Measurements from ENCODE around the gene CCDC15. TPM values are rescaled to one million over a fixed set of nuclear protein-coding genes. Genes with fewer than 3 reads are reported as not detected.

Gene CCDC15
- total RNA-seq, 1 experiment from 2014 or later, result 2.8 TPM

DNA sequence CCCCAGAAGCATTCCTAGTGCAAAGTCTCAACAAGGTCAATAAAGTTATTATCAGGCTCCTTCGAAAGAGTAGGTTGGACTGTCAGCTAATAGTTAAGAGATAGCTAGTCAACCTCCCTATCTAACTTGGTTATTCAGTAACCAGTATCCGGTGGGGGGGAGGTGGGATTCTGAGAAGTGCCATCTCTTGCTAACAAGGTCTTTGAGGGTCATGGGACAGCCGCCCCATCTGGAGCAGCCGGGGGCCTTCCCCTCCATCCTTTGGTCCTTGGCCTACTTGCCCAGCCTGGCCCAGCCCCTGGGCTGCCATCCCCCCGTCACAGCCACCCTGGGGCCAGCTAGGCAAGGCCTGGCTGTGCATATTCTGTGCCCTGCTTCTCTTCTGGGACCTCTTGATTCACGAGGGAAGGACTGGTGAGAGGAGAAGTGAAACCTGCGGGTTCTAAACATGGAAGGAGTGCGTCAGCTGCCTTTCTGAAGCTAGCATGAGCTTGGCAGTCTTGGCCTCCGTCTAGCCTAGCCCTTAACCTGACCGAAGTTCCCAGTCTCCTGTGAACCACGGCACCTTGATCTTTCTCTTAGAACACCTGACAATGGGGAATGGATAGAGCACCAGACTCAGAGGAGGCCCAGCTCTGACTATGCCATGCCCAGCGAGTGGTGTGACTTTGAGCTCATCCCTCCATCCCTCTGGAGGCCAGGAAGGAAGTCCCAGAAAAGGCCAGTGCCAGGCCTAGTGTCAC, 118.4 kb downstream of the CCDC15 start:
- Histone ChIP-seq H4K91ac (ENCODE audit: insufficient read length, low read depth, low read length) (no peak overlapping the region), H3K4ac (ENCODE audit: low read depth, low read length) (no peak overlapping the region), H2AFZ (ENCODE audit: low read length) (no peak overlapping the region), H4K8ac (replicated peaks; ENCODE audit: insufficient read length, low read depth, low read length) (no peak overlapping the region), H3K23me2 (ENCODE audit: insufficient read length, low read depth, low read length, poor library complexity, severe bottlenecking) (no peaks in the 10 kb centered on the region), H3K9me3 (ENCODE audit: control insufficient read depth, low read depth, low read length) (no peaks in the 10 kb centered on the region), H3K27me3 (ENCODE audit: insufficient read depth, low read length) (no peaks in the 10 kb centered on the region), H3K23ac (ENCODE audit: insufficient read length, low read depth, low read length) (no peak overlapping the region), H2BK20ac (ENCODE audit: low read depth, low read length, poor library complexity, severe bottlenecking) (no peak overlapping the region), H2AK5ac (ENCODE audit: insufficient read length, low read length) (no peak overlapping the region), H3K14ac (ENCODE audit: insufficient read depth, low read length) (no peak overlapping the region), H3K56ac (ENCODE audit: insufficient read length, low read depth, low read length) (no peak overlapping the region), H2BK12ac (ENCODE audit: insufficient read length, low read depth, low read length) (no peak overlapping the region), H3K79me2 (ENCODE audit: insufficient read depth, low read length) (no peaks in the 10 kb centered on the region), H4K20me1 (ENCODE audit: control insufficient read depth, insufficient read depth, insufficient read length) (no peaks in the 10 kb centered on the region), H3K27ac (ENCODE audit: insufficient read length, low read depth, low read length) (no peak overlapping the region), H3K79me1 (ENCODE audit: insufficient read depth, low read depth, low read length, poor library complexity, severe bottlenecking) (no peaks in the 10 kb centered on the region), H3K9ac (ENCODE audit: extremely low read depth, insufficient read length, low read length) (no peak overlapping the region), H3K18ac (ENCODE audit: insufficient read length, low read depth, low read length) (no peak overlapping the region), H3K4me1 (ENCODE audit: insufficient read depth, low read length) (no peaks in the 10 kb centered on the region), H2BK5ac (ENCODE audit: insufficient read length, low read length) (no peak overlapping the region), H4K5ac (ENCODE audit: insufficient read length, low read depth, low read length) (no peak overlapping the region), H2BK15ac (ENCODE audit: low read depth, low read length) (no peak overlapping the region), H3T11ph (ENCODE audit: low read length) (no peak overlapping the region), H2BK120ac (ENCODE audit: low read depth, low read length, poor library complexity, severe bottlenecking) (no peak overlapping the region), H3K4me2 (ENCODE audit: insufficient read depth, insufficient read length, low read length) (no peak overlapping the region)
- H3K4me3 Mint-ChIP-seq, result no peak overlapping the region
- TF ChIP-seq, protein P1, sequence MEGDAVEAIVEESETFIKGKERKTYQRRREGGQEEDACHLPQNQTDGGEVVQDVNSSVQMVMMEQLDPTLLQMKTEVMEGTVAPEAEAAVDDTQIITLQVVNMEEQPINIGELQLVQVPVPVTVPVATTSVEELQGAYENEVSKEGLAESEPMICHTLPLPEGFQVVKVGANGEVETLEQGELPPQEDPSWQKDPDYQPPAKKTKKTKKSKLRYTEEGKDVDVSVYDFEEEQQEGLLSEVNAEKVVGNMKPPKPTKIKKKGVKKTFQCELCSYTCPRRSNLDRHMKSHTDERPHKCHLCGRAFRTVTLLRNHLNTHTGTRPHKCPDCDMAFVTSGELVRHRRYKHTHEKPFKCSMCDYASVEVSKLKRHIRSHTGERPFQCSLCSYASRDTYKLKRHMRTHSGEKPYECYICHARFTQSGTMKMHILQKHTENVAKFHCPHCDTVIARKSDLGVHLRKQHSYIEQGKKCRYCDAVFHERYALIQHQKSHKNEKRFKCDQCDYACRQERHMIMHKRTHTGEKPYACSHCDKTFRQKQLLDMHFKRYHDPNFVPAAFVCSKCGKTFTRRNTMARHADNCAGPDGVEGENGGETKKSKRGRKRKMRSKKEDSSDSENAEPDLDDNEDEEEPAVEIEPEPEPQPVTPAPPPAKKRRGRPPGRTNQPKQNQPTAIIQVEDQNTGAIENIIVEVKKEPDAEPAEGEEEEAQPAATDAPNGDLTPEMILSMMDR (conservative IDR thresholded peaks at IDR 0.05), result no peak
- DNase-seq, result no peak
- no peaks in the 10 kb centered on the region for H3K9me3 Mint-ChIP-seq
- peaks cover 16 to 22% of the 10 kb centered on the region in 2 experiments for H3K4me1 Mint-ChIP-seq
- no peaks in the 10 kb centered on the region for H3K36me3 Mint-ChIP-seq (ENCODE audit: insufficient read depth in 1 of 3, low read depth in 3 of 3)
- H3K27me3 Mint-ChIP-seq (ENCODE audit: low read depth), result peaks cover 10% of the 10 kb centered on the region
- WGBS (ENCODE audit: extremely low coverage, insufficient read length, low lambda C conversion rate), result no CpG with 5 or more reads among the region's 12 CpGs
- no peak overlapping the region for H3K27ac Mint-ChIP-seq
